GM21619 (cell line): Measurements from ENCODE around the gene SACM1L.
"Not testable (repeated sequence)": the region's sequence is repeated elsewhere in the genome, so short reads cannot be mapped to it uniquely, and the experiment has no call there.

Experiments
- ATAC-seq: cut with Tn5 transposase; IDR thresholded peaks from one replicate; pipeline ENCODE4 v1.9.1; 2021; ENCODE audit not compliant: unreplicated experiment

SACM1L gene

GRCh38 chr3:45666757-45667431, 22.3 kb upstream of the SACM1L start:
- no peak for ATAC-seq

- ATAC-seq: no peak
Observed at GRCh38 chr3:45667569-45667934, 21.6 kb upstream of the SACM1L start.

GRCh38 chr3:45670436-45670835, 18.8 kb upstream of the SACM1L start:
- no peak for ATAC-seq

- no peak for ATAC-seq
Observed at GRCh38 chr3:45670991-45671390, 18.2 kb upstream of the SACM1L start.

GRCh38 chr3:45673273-45673672, 15.9 kb upstream of the SACM1L start:
- ATAC-seq: no peak

GRCh38 chr3:45676325-45677032, 12.7 kb upstream of the SACM1L start:
- no peak for ATAC-seq

- ATAC-seq: no peak
Observed at GRCh38 chr3:45677033-45677446, 12.2 kb upstream of the SACM1L start.

- ATAC-seq: no peak
Observed at GRCh38 chr3:45677841-45678240, 11.4 kb upstream of the SACM1L start.

GRCh38 chr3:45679805-45680204, 9.4 kb upstream of the SACM1L start:
- ATAC-seq: no peak

- ATAC-seq: no peak
Observed at GRCh38 chr3:45681221-45681620, 8.0 kb upstream of the SACM1L start.

- no peak for ATAC-seq
Observed at GRCh38 chr3:45681846-45682245, 7.3 kb upstream of the SACM1L start.

- no peak for ATAC-seq
Observed at GRCh38 chr3:45682311-45682710, 6.9 kb upstream of the SACM1L start.

- no peak for ATAC-seq
Observed at GRCh38 chr3:45682786-45683185, 6.4 kb upstream of the SACM1L start.

- no peak for ATAC-seq
Observed at GRCh38 chr3:45683417-45684326, 5.5 kb upstream of the SACM1L start.

- no peak for ATAC-seq
Observed at GRCh38 chr3:45684327-45684892, 4.8 kb upstream of the SACM1L start.

GRCh38 chr3:45685722-45686121, 3.5 kb upstream of the SACM1L start:
- ATAC-seq: not testable (repeated sequence)

- ATAC-seq: no peak
Observed at GRCh38 chr3:45686850-45687249, 2.3 kb upstream of the SACM1L start.

GRCh38 chr3:45687828-45688193, 1.4 kb upstream of the SACM1L start:
- ATAC-seq: no peak

GRCh38 chr3:45688194-45688881, 858 bp upstream of the SACM1L start:
- no peak for ATAC-seq

GRCh38 chr3:45689787-45690145, 570 bp downstream of the SACM1L start:
- no peak for ATAC-seq
